Inflammatory macrophage treated with lipopolysaccharide for 1 hour (primary cell): ENCODE data around the gene SGK1.
"Not testable (repeated sequence)": the region's sequence is repeated elsewhere in the genome, so short reads cannot be mapped to it uniquely, and the experiment has no call there.

Experiments used
- DNase-seq, 2 donors: peaks; one replicate each; pipeline ENCODE4 v3.0.0-alpha.2; 2020 to 2022

The SGK1 gene

DNA sequence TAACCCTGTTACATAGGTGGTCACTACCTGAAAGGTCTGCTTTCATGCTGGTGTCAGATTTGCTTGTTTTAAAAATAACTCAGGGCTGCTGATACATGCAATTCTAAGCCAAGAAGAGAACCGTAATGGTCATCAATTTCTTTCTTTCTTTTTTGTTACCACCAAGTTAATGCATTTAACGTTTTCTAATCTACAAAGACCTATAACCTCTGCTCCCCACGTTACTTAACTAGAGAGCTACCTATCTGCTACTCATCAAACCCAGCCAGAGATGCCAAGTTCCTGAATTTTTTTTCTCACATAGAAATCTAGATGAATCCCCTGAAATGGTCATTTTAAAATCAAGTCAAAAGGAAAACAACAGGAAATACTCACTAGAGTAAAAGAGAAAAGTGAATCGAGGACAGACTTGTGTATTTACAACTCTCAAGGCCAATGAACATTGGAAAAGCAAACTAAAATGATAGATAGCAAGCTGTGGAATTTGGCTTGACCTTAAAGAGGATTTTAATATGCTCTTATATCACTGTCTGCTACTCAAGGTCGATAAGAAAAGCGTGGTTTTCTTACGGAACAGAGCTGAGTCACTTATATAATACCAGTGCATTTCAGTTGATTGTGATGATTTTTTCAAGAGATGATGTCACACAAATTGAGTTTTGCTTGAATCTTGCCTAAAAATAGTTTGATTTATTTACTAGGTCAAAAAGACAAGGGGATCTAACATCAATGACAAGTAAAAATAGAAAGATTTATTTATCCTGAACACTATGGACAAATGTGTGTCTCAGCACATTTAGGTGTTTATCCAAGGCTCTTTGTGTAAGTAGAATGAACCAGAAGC lies 67.9 kb downstream of the SGK1 start:
- DNase-seq: peak in 1 of 2 donors; percentile 40

DNA sequence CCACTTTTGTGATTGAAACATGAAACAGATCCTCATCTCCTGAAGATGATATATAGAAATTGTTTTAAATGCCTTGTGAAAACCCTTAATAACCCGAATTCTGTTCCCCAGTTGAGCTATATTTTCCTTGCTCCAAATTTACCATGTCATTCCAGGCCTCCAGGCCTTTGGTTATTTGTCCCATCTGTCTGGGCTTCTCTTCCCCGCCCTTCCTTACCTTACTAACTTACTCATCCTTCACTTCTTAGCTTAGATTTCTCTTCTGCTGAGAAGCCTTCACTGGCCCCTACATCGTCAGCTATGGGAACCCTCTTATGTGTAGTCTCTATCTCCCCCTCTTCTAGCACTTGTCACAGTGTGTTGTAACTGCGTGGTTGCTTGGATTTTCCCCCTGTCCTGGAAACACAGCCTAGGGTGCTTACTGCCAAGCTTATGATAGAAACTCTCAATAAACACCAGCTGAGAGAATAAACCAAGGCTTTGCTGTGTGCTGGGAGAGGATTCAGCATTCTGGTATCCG lies 68.6 kb downstream of the SGK1 start:
- DNase-seq: peak; percentile 75 to 86

GRCh38 chr6:134247844-134248580 lies 69.9 kb downstream of the SGK1 start:
- DNase-seq: no peak

DNA sequence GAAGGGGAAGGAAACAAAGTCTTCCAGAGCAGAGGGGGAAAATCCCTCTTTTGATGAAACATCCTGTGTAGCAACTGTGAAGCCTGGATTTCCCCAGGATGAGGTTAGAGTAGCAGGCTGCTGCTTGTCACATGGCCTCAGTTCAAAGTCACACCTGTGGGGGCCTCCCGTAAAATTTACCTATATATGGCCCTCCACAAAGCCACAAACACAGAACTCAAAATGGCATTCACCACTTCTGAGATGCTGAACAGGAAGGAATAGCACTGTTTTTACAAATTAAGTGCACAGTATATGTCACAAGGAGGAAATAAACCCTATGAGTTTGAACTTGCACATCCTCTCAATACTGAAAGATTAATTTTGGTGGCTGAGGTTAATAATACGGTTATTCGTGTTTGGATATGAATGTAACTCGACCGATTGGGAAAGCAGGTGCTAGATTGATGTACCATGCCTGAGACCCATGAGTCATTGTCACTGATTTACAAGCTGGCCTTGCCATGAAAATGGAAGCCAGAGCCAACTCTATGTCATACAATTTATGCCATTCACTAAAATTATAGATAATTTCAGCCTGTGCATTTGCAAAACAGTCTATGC lies 70.6 kb downstream of the SGK1 start:
- peak; percentile 91 to 93 for DNase-seq

GRCh38 chr6:134245706-134246105 lies 72.2 kb downstream of the SGK1 start:
- DNase-seq: peak in 1 of 2 donors; percentile 32

- no peak for DNase-seq
These were observed 72.9 kb downstream of the SGK1 start for GRCh38 chr6:134245041-134245440.

- DNase-seq: peak; percentile 95 to 96
These were observed 77.1 kb downstream of the SGK1 start for GRCh38 chr6:134240665-134241431.

DNA sequence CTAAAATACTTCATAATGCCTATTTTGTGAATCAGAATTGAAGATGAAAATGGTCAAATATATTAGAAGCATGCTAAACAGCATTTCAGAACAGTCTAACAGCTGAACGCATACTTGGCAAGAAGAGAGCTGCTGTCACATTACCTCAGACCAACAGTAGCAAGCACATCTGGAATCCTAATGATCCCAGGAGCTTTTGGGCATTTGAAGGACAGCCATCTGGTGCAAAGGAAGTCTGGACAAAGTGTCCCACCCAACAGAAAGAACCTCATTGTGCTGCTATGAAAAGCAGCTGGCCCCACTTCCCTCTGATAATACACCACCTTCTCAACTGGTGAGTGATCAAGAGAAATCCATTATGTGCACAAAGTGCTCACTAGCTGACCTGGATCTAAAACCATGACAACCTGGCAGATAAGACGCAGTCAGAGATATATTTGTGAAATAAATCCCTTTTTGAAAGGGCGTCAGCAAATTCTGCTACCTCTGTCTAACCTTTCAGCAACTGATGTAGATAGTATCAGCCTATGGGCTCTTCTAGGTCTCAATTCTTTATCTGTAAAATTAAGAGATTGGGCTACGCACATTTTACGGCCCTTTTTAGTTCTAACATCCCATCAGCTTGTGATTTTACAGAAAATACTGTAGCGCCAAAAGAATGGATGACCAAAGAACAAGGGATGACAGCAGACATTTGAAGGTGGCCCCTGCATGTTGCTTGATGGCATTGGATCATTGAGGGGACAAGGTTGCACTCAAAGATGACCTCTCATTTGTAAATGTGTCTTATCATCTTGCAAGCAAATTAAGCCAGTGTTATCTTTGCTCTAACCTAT lies 78.7 kb downstream of the SGK1 start:
- DNase-seq: no peak

DNA sequence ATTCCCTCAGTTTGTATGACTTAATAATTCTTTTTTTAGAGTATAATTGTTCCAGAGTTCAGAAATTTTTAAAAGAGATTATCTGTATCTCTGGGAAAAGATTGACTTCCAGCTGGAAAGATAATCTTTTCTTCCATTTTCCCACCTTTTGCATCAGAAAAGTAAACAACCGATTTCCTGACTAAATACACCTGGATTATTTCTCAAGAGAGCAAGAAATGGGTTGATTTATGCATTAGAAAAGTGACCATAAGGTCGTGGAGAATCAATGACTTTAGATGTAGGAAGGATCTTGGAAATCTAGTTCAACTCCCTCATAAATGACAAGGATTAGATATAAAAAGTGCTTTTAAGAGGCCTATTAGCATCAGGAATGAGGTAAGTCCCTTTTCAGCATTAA lies 79.9 kb downstream of the SGK1 start:
- DNase-seq: no peak

GRCh38 chr6:134235937-134236751 lies 81.8 kb downstream of the SGK1 start:
- DNase-seq: peak; percentile 88 to 98

DNA sequence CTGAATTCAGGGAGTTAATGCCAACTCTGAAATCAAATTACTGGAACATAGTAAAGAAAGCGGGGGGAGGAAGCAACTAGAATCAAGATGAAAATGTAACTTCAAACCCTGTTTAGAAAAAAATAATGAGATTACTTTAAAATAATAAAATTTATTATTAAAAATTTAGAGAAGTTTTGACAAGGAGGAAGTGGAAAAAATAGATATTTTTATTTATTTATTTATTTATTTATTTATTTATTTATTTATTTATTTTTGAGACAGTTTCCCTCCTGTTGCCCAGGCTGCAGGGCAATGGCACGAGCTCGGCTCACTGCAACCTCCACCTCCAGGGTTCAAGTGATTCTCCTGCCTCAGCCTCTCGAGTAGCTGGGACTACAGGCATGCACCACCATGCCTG lies 82.6 kb downstream of the SGK1 start:
- DNase-seq: not testable (repeated sequence)

DNA sequence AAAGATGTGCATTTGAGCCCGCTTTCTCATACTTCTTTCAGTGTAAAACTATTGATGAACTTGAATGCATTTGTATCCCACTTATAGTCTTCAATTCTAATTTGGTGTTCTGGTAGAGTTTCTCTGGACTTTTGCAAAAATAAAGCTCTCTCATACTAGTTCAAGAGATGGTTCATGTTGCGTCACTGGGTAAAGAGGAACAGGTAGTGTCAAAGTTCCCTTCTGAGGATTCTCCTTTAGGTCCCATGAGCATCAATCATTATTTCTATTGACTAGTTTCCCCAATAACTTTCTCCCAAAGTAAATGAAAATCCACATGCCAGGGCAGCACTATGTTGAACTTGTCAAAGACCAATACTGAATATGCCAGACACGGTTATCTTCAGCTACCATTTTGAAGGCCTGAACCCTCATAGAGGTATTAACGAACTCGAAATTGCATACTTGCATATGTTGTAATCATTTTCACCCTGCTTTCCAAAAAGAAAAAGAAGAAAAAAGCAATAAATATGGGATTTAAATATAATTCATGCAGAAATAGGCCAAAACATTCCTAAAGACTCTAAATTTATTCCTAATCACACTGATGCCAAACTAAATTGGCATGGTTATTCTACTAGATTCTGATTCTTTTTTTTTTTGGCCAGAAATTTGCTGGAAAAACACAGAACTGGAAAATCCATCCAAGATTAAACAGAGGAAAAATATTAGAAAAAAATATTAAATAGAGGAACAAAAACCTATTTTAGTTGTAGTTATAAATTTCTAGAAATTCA lies 84.5 kb downstream of the SGK1 start:
- DNase-seq: peak; percentile 72 to 80

- no peak for DNase-seq
These were observed 87.0 kb downstream of the SGK1 start for GRCh38 chr6:134230940-134231339.

DNA sequence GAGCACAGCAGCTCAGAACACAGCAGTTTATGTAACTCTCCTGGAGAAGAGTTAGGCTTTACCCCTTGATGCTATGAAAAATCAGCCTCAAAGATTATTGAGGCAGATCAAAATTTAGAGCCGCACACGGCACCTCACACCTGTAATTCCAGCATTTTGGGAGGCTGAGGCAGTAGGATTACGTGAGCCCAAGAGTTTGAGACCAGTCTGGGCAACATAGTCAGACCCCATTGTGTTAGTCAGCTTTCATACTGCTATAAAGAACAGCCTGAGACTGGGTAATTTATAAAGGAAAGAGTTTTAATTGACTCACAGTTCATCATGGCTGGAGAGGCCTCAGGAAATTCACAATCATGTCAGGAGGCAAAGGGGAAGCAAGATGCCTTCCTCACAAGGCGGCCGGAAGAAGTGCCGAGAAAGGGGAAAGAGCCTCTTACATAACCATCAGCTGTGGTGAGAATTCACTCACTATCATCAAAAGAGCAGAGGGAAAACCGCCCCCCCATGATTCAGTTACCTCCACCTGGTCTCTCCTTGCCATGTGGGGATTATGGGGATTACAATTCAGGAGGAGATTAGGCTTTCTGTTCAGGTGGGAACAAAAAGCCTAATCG lies 87.7 kb downstream of the SGK1 start:
- peak; percentile 89 to 92 for DNase-seq

- DNase-seq: no peak
These were observed 88.4 kb downstream of the SGK1 start for GRCh38 chr6:134229520-134229919.

- no peak for DNase-seq
These were observed 94.0 kb downstream of the SGK1 start for GRCh38 chr6:134223796-134224420.

DNA sequence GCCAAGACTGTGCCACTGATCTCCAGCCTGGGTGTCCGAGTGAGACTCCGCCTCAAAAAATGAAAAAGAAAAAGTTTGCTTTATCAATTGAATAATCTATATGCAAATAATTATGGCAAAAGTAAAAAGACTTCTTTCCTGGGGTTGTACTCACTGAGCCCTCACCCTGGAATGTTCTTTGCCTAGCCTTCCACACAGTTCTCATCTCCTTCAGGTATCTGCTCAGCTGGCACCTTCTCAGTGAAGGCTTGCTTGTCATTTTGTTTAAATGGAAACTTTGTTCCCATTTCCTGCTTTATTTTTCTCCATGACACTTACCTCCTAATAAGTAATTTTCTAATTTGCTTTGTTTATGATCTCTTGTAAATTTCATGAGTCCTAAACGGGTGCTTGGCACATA lies 96.7 kb downstream of the SGK1 start:
- DNase-seq: no peak

- DNase-seq: no peak
These were observed 100.1 kb downstream of the SGK1 start for GRCh38 chr6:134217798-134218140.
